ENCODE measurements around the gene GOLPH3L.
"Not testable (repeated sequence)": the region's sequence is repeated elsewhere in the genome, so short reads cannot be mapped to it uniquely, and the experiment has no call there.

Gene GOLPH3L

DNA sequence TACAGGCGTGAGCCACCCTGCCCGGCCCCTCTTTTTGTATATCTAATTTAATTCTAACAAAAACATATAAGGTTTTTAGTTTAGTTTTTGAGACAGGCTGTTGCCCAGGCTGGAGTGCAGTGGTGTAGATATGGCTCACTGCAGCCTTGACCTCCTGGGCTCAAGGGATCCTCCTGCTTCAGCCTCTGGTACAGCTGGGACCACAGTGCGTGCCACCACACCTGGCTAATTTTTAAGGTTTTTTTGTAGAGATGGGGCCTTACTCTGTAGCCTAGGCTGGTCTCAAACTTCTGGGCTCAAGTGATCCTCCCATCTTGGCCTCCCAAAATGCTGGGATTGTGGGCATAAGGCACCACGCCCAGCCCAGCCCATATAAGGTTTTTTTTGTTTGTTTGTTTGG is 86.4 kb downstream of the GOLPH3L start:
- Histone ChIP-seq H3K27ac (peak overlapping the region; percentile 80 to 87), H3K4me3 (no peak overlapping the region)
- TF ChIP-seq, protein P1, sequence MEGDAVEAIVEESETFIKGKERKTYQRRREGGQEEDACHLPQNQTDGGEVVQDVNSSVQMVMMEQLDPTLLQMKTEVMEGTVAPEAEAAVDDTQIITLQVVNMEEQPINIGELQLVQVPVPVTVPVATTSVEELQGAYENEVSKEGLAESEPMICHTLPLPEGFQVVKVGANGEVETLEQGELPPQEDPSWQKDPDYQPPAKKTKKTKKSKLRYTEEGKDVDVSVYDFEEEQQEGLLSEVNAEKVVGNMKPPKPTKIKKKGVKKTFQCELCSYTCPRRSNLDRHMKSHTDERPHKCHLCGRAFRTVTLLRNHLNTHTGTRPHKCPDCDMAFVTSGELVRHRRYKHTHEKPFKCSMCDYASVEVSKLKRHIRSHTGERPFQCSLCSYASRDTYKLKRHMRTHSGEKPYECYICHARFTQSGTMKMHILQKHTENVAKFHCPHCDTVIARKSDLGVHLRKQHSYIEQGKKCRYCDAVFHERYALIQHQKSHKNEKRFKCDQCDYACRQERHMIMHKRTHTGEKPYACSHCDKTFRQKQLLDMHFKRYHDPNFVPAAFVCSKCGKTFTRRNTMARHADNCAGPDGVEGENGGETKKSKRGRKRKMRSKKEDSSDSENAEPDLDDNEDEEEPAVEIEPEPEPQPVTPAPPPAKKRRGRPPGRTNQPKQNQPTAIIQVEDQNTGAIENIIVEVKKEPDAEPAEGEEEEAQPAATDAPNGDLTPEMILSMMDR (IDR thresholded peaks at IDR 0.05), result no peak
- no peak for DNase-seq (ENCODE audit: low spot score)

DNA sequence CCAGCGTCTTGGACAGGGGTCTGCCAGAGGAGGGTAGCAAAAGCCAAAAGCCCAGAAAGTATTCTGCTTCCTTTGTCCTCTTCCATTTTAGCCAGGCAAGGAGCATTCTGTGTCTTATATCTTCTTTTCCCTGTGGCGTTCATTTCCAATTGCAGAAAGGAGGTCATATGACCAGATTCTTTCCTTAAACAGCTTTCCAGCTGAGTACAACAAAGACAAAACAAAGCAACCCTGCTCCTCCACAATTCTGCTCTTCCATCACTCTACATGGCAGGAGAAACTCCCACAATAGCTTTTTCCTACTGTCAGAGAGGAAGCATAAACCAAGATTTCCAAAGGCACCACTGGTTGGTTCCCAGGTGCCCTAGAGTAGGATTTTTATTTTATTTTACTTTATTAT is 87.2 kb downstream of the GOLPH3L start:
- no peak for DNase-seq (ENCODE audit: low spot score)
- Histone ChIP-seq H3K4me3 (no peak overlapping the region), H3K27ac (peak overlapping the region; percentile 80 to 87)
- TF ChIP-seq, protein P1 (IDR thresholded peaks at IDR 0.05), result no peak

DNA sequence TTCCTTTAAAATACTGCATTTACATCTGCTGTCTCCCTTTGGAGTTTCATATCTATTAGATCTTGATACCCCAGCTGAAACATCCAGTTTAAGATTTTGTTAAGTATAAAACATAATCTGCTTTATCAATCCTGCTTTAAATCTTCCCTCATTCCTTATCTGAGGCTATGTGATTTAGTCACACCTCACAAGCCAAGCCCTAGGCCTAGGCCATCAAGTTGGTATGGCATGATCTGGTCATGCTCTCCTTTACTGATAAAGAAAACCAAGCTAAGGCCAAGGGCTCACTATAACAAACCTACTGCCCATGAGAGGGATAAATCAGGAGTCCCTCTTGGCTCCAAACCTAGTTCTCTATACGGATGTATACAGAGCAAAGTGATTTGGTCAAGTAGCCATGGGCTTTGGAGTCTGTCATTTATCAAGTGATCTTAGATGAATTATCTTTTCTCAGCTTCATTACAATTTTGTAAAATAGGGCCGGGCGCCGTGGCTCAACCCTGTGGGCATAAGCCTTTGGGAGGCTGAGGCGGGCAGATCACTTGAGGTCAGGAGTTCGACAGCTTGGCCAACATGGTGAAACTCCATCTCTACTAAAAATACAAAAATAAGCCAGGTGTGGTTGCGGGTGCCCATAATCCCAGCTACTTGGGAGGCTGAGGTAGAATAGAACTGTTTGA is 90.4 kb downstream of the GOLPH3L start:
- no peak for DNase-seq (ENCODE audit: low spot score)
- Histone ChIP-seq H3K4me3 (no peak overlapping the region), H3K27ac (no peak overlapping the region)
- TF ChIP-seq, protein P1 (IDR thresholded peaks at IDR 0.05), result no peak

DNA sequence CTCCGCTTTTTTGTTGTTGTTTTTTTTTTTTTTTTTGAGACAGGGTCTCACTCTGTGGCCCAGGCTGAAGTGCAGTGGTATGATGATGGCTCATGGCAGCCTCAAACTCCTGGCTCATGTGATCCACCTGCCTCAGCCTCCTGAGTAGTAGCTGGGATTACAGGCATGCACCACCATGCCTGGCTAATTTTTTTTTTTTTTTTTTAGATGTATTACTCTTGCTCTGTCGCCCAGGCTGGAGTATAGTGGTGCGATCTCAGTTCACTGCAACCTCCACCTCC is 91.6 kb downstream of the GOLPH3L start:
- not testable (repeated sequence) for H3K4me3 ChIP-seq; DNase-seq (ENCODE audit: low spot score)
- peak overlapping the region; percentile 31 to 81 for H3K27ac ChIP-seq

DNA sequence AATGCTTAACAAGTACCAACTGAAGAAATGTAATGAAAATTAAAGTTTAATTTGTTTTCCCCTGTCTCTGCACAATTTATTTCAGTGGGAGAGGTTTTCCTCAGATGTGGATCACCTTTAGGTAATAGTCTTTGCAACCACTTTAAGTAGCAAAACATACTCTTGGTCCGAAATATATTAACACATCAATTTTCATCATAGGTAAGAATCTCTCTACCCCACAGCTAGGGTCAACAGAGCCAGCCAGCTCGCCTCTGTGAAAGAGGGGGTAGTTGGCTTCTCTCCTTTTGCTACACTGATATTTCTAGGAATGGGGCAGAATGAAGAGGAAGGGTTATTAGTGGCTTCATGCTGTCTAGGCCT is 92.7 kb downstream of the GOLPH3L start:
- TF ChIP-seq, protein P1 (IDR thresholded peaks at IDR 0.05), result no peak
- peak overlapping the region; percentile 54 to 81 for H3K27ac ChIP-seq
- DNase-seq (ENCODE audit: low spot score), result no peak
- no peak overlapping the region for H3K4me3 ChIP-seq

DNA sequence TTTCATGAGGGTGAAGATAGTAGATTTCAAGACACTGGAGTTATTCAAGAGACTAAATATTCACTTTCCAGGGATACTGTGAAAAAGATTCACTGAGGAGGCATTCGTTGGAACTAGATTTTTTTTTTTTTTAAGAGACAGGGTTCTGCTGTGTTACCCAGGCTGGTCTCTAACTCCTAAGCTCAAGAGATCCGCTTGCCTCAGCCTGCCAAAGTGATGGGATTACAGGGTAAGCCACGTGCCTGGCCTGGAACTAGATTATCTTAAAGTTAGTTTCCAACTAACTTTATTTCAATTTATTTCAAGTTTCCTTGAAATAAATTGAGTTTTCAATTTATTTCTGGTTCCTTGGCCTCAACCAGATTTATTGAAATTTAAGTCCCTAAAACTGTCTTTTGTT is 93.2 kb downstream of the GOLPH3L start:
- TF ChIP-seq, protein P1 (IDR thresholded peaks at IDR 0.05), result no peak
- no peak for DNase-seq (ENCODE audit: low spot score)
- Histone ChIP-seq H3K4me3 (no peak overlapping the region), H3K27ac (no peak overlapping the region)

DNA sequence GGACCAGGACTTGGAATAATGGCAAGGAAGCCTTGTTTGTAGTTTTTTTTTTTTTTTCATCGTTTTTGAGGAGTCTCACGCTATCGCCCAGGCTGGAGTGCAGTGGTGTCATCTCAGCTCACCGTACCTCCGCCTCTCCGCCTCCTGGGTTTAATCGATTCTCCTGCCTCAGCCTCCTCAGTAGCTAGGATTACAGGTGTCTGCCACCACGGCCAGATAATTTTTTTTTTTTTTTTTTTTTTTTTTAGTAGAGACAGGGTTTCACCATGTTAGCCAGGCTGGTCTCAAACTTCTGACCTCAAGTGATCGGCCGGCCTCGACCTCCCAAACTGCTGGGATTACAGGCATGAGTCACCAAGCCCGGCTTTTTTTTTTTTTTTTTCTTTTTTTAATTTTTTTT is 94.6 kb downstream of the GOLPH3L start:
- not testable (repeated sequence) for H3K4me3 ChIP-seq; DNase-seq (ENCODE audit: low spot score); H3K27ac ChIP-seq

DNA sequence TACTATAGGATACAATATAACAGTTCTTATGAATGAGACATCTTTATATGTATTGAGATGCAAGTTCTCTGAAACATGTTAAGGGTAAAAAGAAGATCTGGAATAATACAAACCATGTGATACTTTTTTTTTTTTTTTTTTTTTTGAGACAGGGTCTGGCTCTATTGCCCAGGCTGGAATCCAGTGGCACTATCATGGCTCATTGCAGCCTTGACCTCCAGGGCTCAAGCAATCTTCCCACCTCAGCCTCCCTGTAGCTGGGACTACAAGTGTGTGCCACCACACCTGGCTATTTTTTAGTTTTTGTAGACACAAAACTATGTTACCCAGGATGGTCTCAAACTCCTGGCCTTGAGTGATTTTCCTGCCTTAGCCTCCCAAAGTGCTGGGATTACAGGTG is 95.4 kb downstream of the GOLPH3L start:
- Histone ChIP-seq H3K27ac (no peak overlapping the region), H3K4me3 (no peak overlapping the region)
- TF ChIP-seq, protein P1 (IDR thresholded peaks at IDR 0.05), result no peak
- no peak for DNase-seq (ENCODE audit: low spot score)

DNA sequence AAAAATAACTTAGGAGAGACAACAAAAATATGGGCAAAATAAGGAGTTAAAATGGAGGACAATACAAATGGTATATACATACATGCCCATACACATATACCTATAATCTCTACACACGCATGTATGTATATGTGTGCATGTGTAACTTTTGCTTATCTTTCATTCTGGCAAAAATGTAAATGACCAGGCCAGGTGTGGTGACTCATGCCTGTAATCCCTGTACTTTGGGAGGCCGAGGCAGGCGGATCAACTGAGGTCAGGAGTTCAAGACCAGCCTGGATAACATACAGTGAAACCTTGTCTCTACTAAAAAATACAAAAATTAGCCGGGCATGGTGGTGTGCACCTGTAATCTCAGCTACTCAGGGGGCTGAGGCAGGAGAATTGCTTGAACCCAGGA is 98.6 kb downstream of the GOLPH3L start:
- not testable (repeated sequence) for DNase-seq (ENCODE audit: low spot score); H3K27ac ChIP-seq; H3K4me3 ChIP-seq
